GM12873 (cell line): ENCODE results near the gene TMEM245.

Experiments used
- CTCF ChIP-seq: IDR thresholded peaks from 2 replicates; pipeline ENCODE4 v1.5.1; 2012; ENCODE audit warnings: low read depth, mild to moderate bottlenecking, moderate library complexity, low read length, control low read depth; ENCODE audit not compliant: insufficient read depth; ENCODE audit errors: missing control alignments

Gene TMEM245

DNA sequence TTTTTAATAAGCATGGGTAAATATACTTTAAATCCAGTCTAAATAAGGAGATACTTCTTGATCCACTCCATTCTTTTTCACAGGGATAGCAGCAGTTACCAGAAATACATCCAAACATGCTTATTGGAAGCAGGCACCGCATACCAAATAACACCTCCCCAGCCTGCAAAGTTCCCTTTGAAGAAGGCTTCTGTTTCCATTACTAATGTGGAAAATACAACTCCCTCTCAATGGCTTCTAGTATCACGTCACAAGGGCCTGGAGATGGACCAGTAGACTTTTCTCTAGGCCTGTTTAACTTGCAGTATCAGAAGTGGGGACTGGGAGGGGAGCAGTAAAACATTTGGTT is 20.8 kb downstream of the TMEM245 start:
- TF ChIP-seq CTCF: no peak

DNA sequence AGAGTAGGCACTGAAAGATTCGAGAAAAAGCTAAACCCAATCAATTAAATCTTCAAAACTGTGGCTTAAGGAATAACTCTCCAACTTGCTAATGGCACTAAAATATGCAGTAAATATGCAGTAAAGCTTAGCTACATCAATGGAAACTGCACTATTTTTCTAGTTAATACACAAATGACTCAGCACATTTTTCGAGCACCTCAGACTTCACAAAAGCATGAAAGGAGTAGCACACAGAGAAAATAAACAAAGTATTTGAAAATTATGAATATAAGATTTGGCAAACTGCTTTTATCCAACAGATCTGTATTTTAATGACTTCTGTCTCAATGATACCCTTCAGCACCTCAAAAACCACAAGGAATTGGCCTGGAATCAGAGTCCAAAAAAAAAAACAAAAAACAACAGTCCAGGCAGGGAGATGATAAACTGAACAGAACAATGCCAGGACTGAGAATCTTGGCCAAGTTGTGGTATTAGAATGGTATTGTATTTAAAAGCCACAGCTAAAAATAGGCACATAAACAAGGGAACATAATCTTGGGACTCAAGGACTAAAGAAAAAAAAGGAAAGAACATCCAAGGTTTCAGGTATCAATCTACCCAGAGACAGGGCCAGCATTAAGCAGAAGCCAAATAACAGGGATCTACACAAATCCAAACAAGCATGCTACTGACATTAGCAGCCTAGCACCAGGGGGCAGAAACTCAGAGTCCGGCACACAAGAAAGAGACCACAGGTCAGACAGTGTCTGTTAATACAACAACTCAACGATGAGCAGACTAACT is 21.4 kb downstream of the TMEM245 start:
- TF ChIP-seq CTCF: no peak

GRCh38 chr9:109097146-109097545 is 22.6 kb downstream of the TMEM245 start:
- no peak for TF ChIP-seq CTCF

- no peak for TF ChIP-seq CTCF
These were observed 24.4 kb downstream of the TMEM245 start for GRCh38 chr9:109095321-109095720.

- TF ChIP-seq CTCF: no peak
These were observed 25.5 kb downstream of the TMEM245 start for GRCh38 chr9:109094268-109094667.

- TF ChIP-seq CTCF: no peak
These were observed 27.2 kb downstream of the TMEM245 start for GRCh38 chr9:109092587-109092986.

GRCh38 chr9:109092051-109092580 is 27.6 kb downstream of the TMEM245 start:
- no peak for TF ChIP-seq CTCF
